Measurements from ENCODE around the gene SREBF1. TPM values are rescaled to one million over a fixed set of nuclear protein-coding genes. Genes with fewer than 3 reads are reported as not detected.

The SREBF1 gene
- total and polyA plus RNA-seq, 2 experiments from 2014 or later: 39.6 to 85.3 TPM

GRCh38 chr17:17836250-17836817, 452 bp downstream of the SREBF1 start:
- 0 out of 2 replicates have a peak overlapping the region, but pooled peaks have one; percentile 77 for H3K27ac Mint-ChIP-seq

GRCh38 chr17:17835415-17836249, 1.2 kb downstream of the SREBF1 start:
- Histone ChIP-seq H3F3A (replicated peaks; ENCODE audit: low read depth) (peaks cover 20% of the 10 kb centered on the region), H3K36me3 (ENCODE audit: insufficient read depth) (no peaks in the 10 kb centered on the region), H3K4me1 (ENCODE audit: insufficient read depth) (peaks cover 45% of the 10 kb centered on the region), H3K27ac (ENCODE audit: low read depth) (0 out of 2 replicates have a peak overlapping the region, but pooled peaks have one; percentile 8), H4K20me1 (replicated peaks; ENCODE audit: insufficient read depth) (peaks cover 42% of the 10 kb centered on the region), H2AFZ (no peak overlapping the region), H3K9me2 (ENCODE audit: insufficient read depth) (no peaks in the 10 kb centered on the region), H3K4me2 (peak overlapping the region; percentile 93), H3K79me2 (replicated peaks; ENCODE audit: insufficient read depth) (peaks cover 53% of the 10 kb centered on the region), H3K4me3 (peak overlapping the region; percentile 97), H3K27me3 (ENCODE audit: insufficient read depth) (no peaks in the 10 kb centered on the region)
- DNase-seq (ENCODE audit: low spot score): no peak
- Mint-ChIP-seq H3K9me3 (no peaks in the 10 kb centered on the region), H3K36me3 (ENCODE audit: low read depth) (peaks cover 39% of the 10 kb centered on the region), H3K27ac (peak overlapping the region; percentile 51; the same call in 1 of the 2 replicates), H3K4me3 (peak overlapping the region; percentile 80), H3K27me3 (ENCODE audit: insufficient read depth, low read depth, poor library complexity) (peaks cover 32% of the 10 kb centered on the region), H3K4me1 (peaks cover 62% of the 10 kb centered on the region)
- no peak for ATAC-seq
- TF ChIP-seq EZH2phosphoT487 (IDR thresholded peaks at IDR 0.05; ENCODE audit: unreplicated experiment) (no peak), CTCF (conservative IDR thresholded peaks at IDR 0.05; ENCODE audit: low read depth in 2 of 2) (no peak), ZNF114 (CRISPR knock-in tag; IDR thresholded peaks at IDR 0.05) (no peak), ZNF462 (CRISPR knock-in tag; IDR thresholded peaks at IDR 0.05) (no peak), CREB1 (CRISPR knock-in tag; IDR thresholded peaks at IDR 0.05; ENCODE audit: low read depth) (no peak)

More at GRCh38 chr17:17836250-17836817, 452 bp downstream of the SREBF1 start:
- Mint-ChIP-seq H3K9me3 (no peaks in the 10 kb centered on the region), H3K36me3 (ENCODE audit: low read depth) (peaks cover 34% of the 10 kb centered on the region), H3K4me3 (peak overlapping the region; percentile 80), H3K27me3 (ENCODE audit: insufficient read depth, low read depth, poor library complexity) (peaks cover 34% of the 10 kb centered on the region), H3K4me1 (peaks cover 66% of the 10 kb centered on the region)
- Histone ChIP-seq H3K27me3 (ENCODE audit: insufficient read depth) (no peaks in the 10 kb centered on the region), H3K36me3 (ENCODE audit: insufficient read depth) (no peaks in the 10 kb centered on the region), H4K20me1 (replicated peaks; ENCODE audit: insufficient read depth) (peaks cover 42% of the 10 kb centered on the region), H2AFZ (no peak overlapping the region), H3K79me2 (replicated peaks; ENCODE audit: insufficient read depth) (peaks cover 47% of the 10 kb centered on the region), H3K4me1 (ENCODE audit: insufficient read depth) (peaks cover 52% of the 10 kb centered on the region), H3K9me2 (ENCODE audit: insufficient read depth) (no peaks in the 10 kb centered on the region), H3K4me3 (peak overlapping the region; percentile 97), H3K4me2 (peak overlapping the region; percentile 93), H3K27ac (ENCODE audit: low read depth) (peak overlapping the region; percentile 98), H3F3A (replicated peaks; ENCODE audit: low read depth) (peaks cover 26% of the 10 kb centered on the region)
- ATAC-seq (peak; percentile 41), DNase-seq (ENCODE audit: low spot score) (peak; percentile 97)
- TF ChIP-seq CREB1 (CRISPR knock-in tag; IDR thresholded peaks at IDR 0.05; ENCODE audit: low read depth): peak; percentile 93
- TF ChIP-seq ETS1 (IDR thresholded peaks at IDR 0.05): no peak
- TF ChIP-seq ZNF331 (CRISPR knock-in tag; IDR thresholded peaks at IDR 0.05; ENCODE audit: low read depth): no peak
- no peak for TF ChIP-seq STAT1 (IDR thresholded peaks at IDR 0.05; ENCODE audit: unreplicated experiment)
- TF ChIP-seq ZNF114 (CRISPR knock-in tag; IDR thresholded peaks at IDR 0.05): no peak
- TF ChIP-seq POLR2AphosphoS5 (IDR thresholded peaks at IDR 0.05; ENCODE audit: low read depth): peak; percentile 88
- TF ChIP-seq EZH2 (IDR thresholded peaks at IDR 0.05; ENCODE audit: low read depth, unreplicated experiment): no peak
- TF ChIP-seq NANOG (IDR thresholded peaks at IDR 0.05; ENCODE audit: borderline replicate concordance): no peak
